IMR-90 (cell line): ENCODE data around the gene RALGPS1. TPM values are rescaled to one million over a fixed set of nuclear protein-coding genes. Genes with fewer than 3 reads are reported as not detected.

Experiments
- ATAC-seq: fragments of 200-7000 bp; cut with Tn5 transposase; 2 replicates; pipeline ENCODE4 v1.9.1; 2020; ENCODE audit warnings: low read depth, mild to moderate bottlenecking, moderate library complexity
- BruUV-seq: library from RNA; stranded (reverse); fragments of 400-500 nt; replicated peaks from 2 replicates; lab custom pipeline; 2021; lab: Mats Ljungman, UMichigan
- CTCF ChIA-PET: fragments of 300-600 bp; formaldehyde crosslinking; extraction: SDS; loops from one replicate; lab custom pipeline; 2021; ENCODE audit warnings: antibody characterized with exemption; lab: Yijun Ruan, JAX
- POLR2A ChIA-PET: fragments of 300-600 bp; sonication (Branson Sonifier 250); formaldehyde crosslinking; loops from one replicate; lab custom pipeline; 2022; ENCODE audit warnings: antibody characterized with exemption; ENCODE audit not compliant: unreplicated experiment; lab: Charles Lee
- DNase-seq: peaks from one replicate; pipeline ENCODE4 v3.0.0; 2013
- H2AFZ ChIP-seq: replicated peaks from 2 replicates; pipeline ENCODE3; 2013; ENCODE audit warnings: low read length, mild to moderate bottlenecking; ENCODE audit not compliant: poor library complexity
- H2AK5ac ChIP-seq: 2 replicates; pipeline ENCODE4 v1.6.1; 2013; ENCODE audit warnings: low read depth, low read length, inconsistent platforms
- H2AK9ac ChIP-seq: replicated peaks from 2 replicates; pipeline ENCODE3; 2013; ENCODE audit warnings: mild to moderate bottlenecking, low read depth, low read length, moderate library complexity; ENCODE audit not compliant: poor library complexity
- H2BK120ac ChIP-seq: 2 replicates; pipeline ENCODE4 v1.6.1; 2013; ENCODE audit warnings: low read depth, low read length, inconsistent platforms
- H2BK15ac ChIP-seq: 3 replicates; pipeline ENCODE4 v1.6.1; 2013; ENCODE audit warnings: low read depth, low read length, inconsistent platforms
- H2BK20ac ChIP-seq: 2 replicates; pipeline ENCODE4 v1.6.1; 2013; ENCODE audit warnings: low read depth, mild to moderate bottlenecking, inconsistent platforms, low read length, moderate library complexity
- H2BK5ac ChIP-seq: 2 replicates; pipeline ENCODE4 v1.6.1; 2013; ENCODE audit warnings: mild to moderate bottlenecking, low read depth, low read length, inconsistent platforms; ENCODE audit not compliant: poor library complexity, severe bottlenecking
- H3K14ac ChIP-seq: replicated peaks from 2 replicates; pipeline ENCODE4 v1.6.1; 2013; ENCODE audit warnings: low read depth, low read length, inconsistent platforms
- H3K18ac ChIP-seq: 2 replicates; pipeline ENCODE4 v1.6.1; 2013; ENCODE audit warnings: low read depth, low read length, control low read depth
- H3K23ac ChIP-seq: 2 replicates; pipeline ENCODE4 v1.6.1; 2013; ENCODE audit warnings: low read depth, low read length, inconsistent platforms
- H3K27ac ChIP-seq: 2 replicates; pipeline ENCODE4 v1.5.1; 2013; ENCODE audit warnings: mild to moderate bottlenecking, control low read depth, low read length; ENCODE audit not compliant: insufficient read depth
- H3K27me3 ChIP-seq: 2 replicates; pipeline ENCODE4 v1.6.1; 2013; ENCODE audit warnings: low read length; ENCODE audit not compliant: control insufficient read depth, insufficient read depth
- H3K36me3 ChIP-seq: 2 replicates; pipeline ENCODE4 v1.6.1; 2013; ENCODE audit warnings: low read length, mixed read lengths; ENCODE audit not compliant: control insufficient read depth, insufficient read depth
- H3K4ac ChIP-seq: 2 replicates; pipeline ENCODE4 v1.6.1; 2013; ENCODE audit warnings: low read depth, low read length, inconsistent platforms
- H3K4me1 ChIP-seq: 2 replicates; pipeline ENCODE4 v1.6.1; 2013; ENCODE audit warnings: low read length, mixed read lengths; ENCODE audit not compliant: control insufficient read depth, insufficient read depth
- H3K4me2 ChIP-seq: 2 replicates; pipeline ENCODE4 v1.6.1; 2013; ENCODE audit warnings: low read depth, mild to moderate bottlenecking, control low read depth, low read length, moderate library complexity
- H3K4me3 ChIP-seq: 2 replicates; pipeline ENCODE4 v1.5.1; 2013; ENCODE audit warnings: low read depth, mild to moderate bottlenecking, control low read depth, low read length, moderate library complexity; ENCODE audit not compliant: insufficient read depth
- H3K56ac ChIP-seq: 2 replicates; pipeline ENCODE4 v1.6.1; 2013; ENCODE audit warnings: low read length, inconsistent platforms; ENCODE audit not compliant: insufficient read depth; ENCODE audit errors: extremely low read depth
- H3K79me1 ChIP-seq, 2 experiments: 2 replicates each; pipeline ENCODE4 v1.6.1; 2013; ENCODE audit warnings: low read length in 2 of 2, inconsistent platforms in 1 of 2, low read depth in 1 of 2
- H3K9ac ChIP-seq: 2 replicates; pipeline ENCODE4 v1.6.1; 2013; ENCODE audit warnings: low read depth, low read length, control low read depth
- H3K9me1 ChIP-seq: 2 replicates; pipeline ENCODE4 v1.6.1; 2013; ENCODE audit warnings: low read length, inconsistent platforms; ENCODE audit not compliant: insufficient read depth
- H3K9me3 ChIP-seq: 2 replicates; pipeline ENCODE4 v1.6.1; 2013; ENCODE audit warnings: low read length; ENCODE audit not compliant: control insufficient read depth, insufficient read depth
- H4K20me1 ChIP-seq: 2 replicates; pipeline ENCODE4 v1.6.1; 2013; ENCODE audit warnings: low read length, inconsistent platforms; ENCODE audit not compliant: insufficient read depth
- H4K5ac ChIP-seq: 2 replicates; pipeline ENCODE4 v1.6.1; 2013; ENCODE audit warnings: mild to moderate bottlenecking, low read depth, low read length, control low read depth
- H4K8ac ChIP-seq, 2 experiments: 2 replicates each; pipeline ENCODE4 v1.6.1; 2013; ENCODE audit warnings: low read depth in 2 of 2, low read length in 2 of 2, control low read depth in 1 of 2, inconsistent platforms in 1 of 2
- H4K91ac ChIP-seq: 2 replicates; pipeline ENCODE4 v1.6.1; 2013; ENCODE audit warnings: low read depth, low read length, inconsistent platforms; ENCODE audit not compliant: insufficient read depth
- CHD1 ChIP-seq: IDR thresholded peaks from 2 replicates; pipeline ENCODE4 v1.6.1; 2012; ENCODE audit warnings: low read depth, low read length, improper control_type of control experiment
- FOS ChIP-seq: fragments of 150-350 bp; IDR thresholded peaks from 2 replicates; pipeline ENCODE4 v1.6.1; 2016; ENCODE audit warnings: low read depth, low read length
- RAD21 ChIP-seq: IDR thresholded peaks from 2 replicates; pipeline ENCODE4 v1.6.1; 2012; ENCODE audit warnings: low read length, improper control_type of control experiment
- SMC3 ChIP-seq: fragments of 150-350 bp; IDR thresholded peaks from 2 replicates; pipeline ENCODE4 v1.6.1; 2016; ENCODE audit warnings: low read depth, mild to moderate bottlenecking, antibody characterized with exemption, low read length, moderate library complexity
- WGBS, 2 experiments: methylation state at CpG; one replicate each; pipeline versions ENCODE4 v1.1.5 to v1.1.7; 2013; ENCODE audit warnings: missing lambda C conversion rate in 2 of 2; ENCODE audit not compliant: insufficient read length in 1 of 2; ENCODE audit errors: extremely low coverage in 2 of 2; 5-methylcytosine and 5-hydroxymethylcytosine counted together
- dilution Hi-C: fragments of 300-500 bp; cut with HindIII; formaldehyde crosslinking; loops from one replicate; pipeline ENCODE4 v1.14.3; 2018; ENCODE audit warnings: low sequenced_read_pairs; ENCODE audit not compliant: unreplicated experiment
- in situ Hi-C: fragments of 300-500 bp; cut with MboI; formaldehyde crosslinking; loops from 3 replicates; pipeline ENCODE4 v1.14.3; 2019; ENCODE audit warnings: low sequenced_read_pairs, inconsistent platforms, mixed read lengths
- intact Hi-C: fragments of 100-400 bp; cut with micrococcal nuclease; formaldehyde crosslinking; loops from 2 replicates; pipeline ENCODE4 v1.10.0; 2022
- polyA plus RNA-seq, 3 experiments: library from polyadenylated mRNA; depleted of rRNA; stranded (reverse); fragments of >200 nt; gene quantifications; 2 replicates each; pipeline ENCODE4 v1.2.3, GENCODE V29; 2012; ENCODE audit warnings: low replicate concordance in 1 of 3
- total RNA-seq: library from RNA; depleted of rRNA; stranded (reverse); fragments of >200 nt; gene quantifications from 2 replicates; pipeline ENCODE4 v1.2.3, GENCODE V29; 2012
- TF ChIP-seq, protein P1 (sequence below): fragments of 150-350 bp; IDR thresholded peaks from 2 replicates; pipeline ENCODE4 v1.6.1; 2017; ENCODE audit warnings: mild to moderate bottlenecking, antibody characterized with exemption, low read length, low read depth

Gene RALGPS1
- total and polyA plus RNA-seq, 2 of the 4 experiments (the other 2 are of a cell fraction): 0.90 to 2.8 TPM

GRCh38 chr9:127177665-127178265 lies 263.2 kb downstream of the RALGPS1 start:
- no peak overlapping the region for H3K18ac ChIP-seq
- no peak for TF ChIP-seq SMC3
- no peak for TF ChIP-seq RAD21
- no peak for TF ChIP-seq CHD1
- TF ChIP-seq, protein P1, sequence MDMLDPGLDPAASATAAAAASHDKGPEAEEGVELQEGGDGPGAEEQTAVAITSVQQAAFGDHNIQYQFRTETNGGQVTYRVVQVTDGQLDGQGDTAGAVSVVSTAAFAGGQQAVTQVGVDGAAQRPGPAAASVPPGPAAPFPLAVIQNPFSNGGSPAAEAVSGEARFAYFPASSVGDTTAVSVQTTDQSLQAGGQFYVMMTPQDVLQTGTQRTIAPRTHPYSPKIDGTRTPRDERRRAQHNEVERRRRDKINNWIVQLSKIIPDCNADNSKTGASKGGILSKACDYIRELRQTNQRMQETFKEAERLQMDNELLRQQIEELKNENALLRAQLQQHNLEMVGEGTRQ: no peak
- no peak for TF ChIP-seq FOS
- ChIA-PET POLR2A (no interaction called here), CTCF (no interaction called here)
- H3K9me3 ChIP-seq: no peaks in the 10 kb centered on the region
- no peak overlapping the region for H2BK20ac ChIP-seq
- dilution Hi-C loops (no loop called here), in situ Hi-C loops (no loop called here), intact Hi-C loops (no loop called here)
- H3K4ac ChIP-seq: no peak overlapping the region
- no peak overlapping the region for H3K4me3 ChIP-seq
- H3K14ac ChIP-seq: no peak overlapping the region
- H3K79me1 ChIP-seq: no peaks in the 10 kb centered on the region
- H3K56ac ChIP-seq: no peak overlapping the region
- H4K8ac ChIP-seq: no peak overlapping the region
- H3K4me2 ChIP-seq: no peak overlapping the region
- no peak overlapping the region for H2AK9ac ChIP-seq
- H3K27me3 ChIP-seq: no peaks in the 10 kb centered on the region
- H3K9me1 ChIP-seq: 0 out of 2 replicates have a peak, but pooled peaks cover 3% of the 10 kb centered on the region
- H2AFZ ChIP-seq: no peak overlapping the region
- no peaks in the 10 kb centered on the region for H4K20me1 ChIP-seq
- no peak overlapping the region for H4K91ac ChIP-seq
- BruUV-seq: no TSS peak
- no peak overlapping the region for H3K23ac ChIP-seq
- ATAC-seq (no peak), DNase-seq (no peak)
- H2BK15ac ChIP-seq: no peak overlapping the region
- peaks cover 12% of the 10 kb centered on the region for H3K4me1 ChIP-seq
- no peak overlapping the region for H4K5ac ChIP-seq
- H3K27ac ChIP-seq: no peak overlapping the region
- H3K36me3 ChIP-seq: no peaks in the 10 kb centered on the region
- no peak overlapping the region for H3K9ac ChIP-seq
- no peak overlapping the region for H2AK5ac ChIP-seq
- H2BK5ac ChIP-seq: no peak overlapping the region
- 100% methylated on average over 1 of the region's 3 CpGs; no CpG with 5 or more reads in 1 of the 2 experiments for WGBS, 2 experiments
- no peak overlapping the region for H2BK120ac ChIP-seq
